ENCODE results near the gene NME8. TPM values are rescaled to one million over a fixed set of nuclear protein-coding genes. Genes with fewer than 3 reads are reported as not detected.

Gene NME8
- total RNA-seq, 1 donor from 2014 or later, result not detected

- FAIRE-seq, result no peak
- Histone ChIP-seq H3K36me3 (ENCODE audit: control insufficient read depth, insufficient read depth, low read length) (no peaks in the 10 kb centered on the region), H3K27me3 (ENCODE audit: control insufficient read depth, insufficient read depth, low read length) (no peaks in the 10 kb centered on the region), H3K4me3 (ENCODE audit: low read depth, low read length) (no peak overlapping the region)
- no peak for TF ChIP-seq CTCF (IDR thresholded peaks at IDR 0.05; ENCODE audit: insufficient read depth, low read length, severe bottlenecking)
- peak; percentile 59 for DNase-seq (ENCODE audit: low read depth)
Observed at GRCh38 chr7:37901890-37902524, 53.6 kb downstream of the NME8 start.

GRCh38 chr7:37908221-37908788 lies 59.9 kb downstream of the NME8 start:
- DNase-seq (ENCODE audit: low read depth) (no peak), FAIRE-seq (no peak)
- no peaks in the 10 kb centered on the region for H3K27me3 ChIP-seq (ENCODE audit: control insufficient read depth, insufficient read depth, low read length)
- no peak for TF ChIP-seq CTCF (IDR thresholded peaks at IDR 0.05; ENCODE audit: insufficient read depth, low read length, severe bottlenecking)
- H3K4me3 ChIP-seq (ENCODE audit: low read depth, low read length), result no peak overlapping the region
- H3K36me3 ChIP-seq (ENCODE audit: control insufficient read depth, insufficient read depth, low read length), result no peaks in the 10 kb centered on the region

- no peak for TF ChIP-seq CTCF (IDR thresholded peaks at IDR 0.05; ENCODE audit: insufficient read depth, low read length, severe bottlenecking)
- DNase-seq (ENCODE audit: low read depth) (no peak), FAIRE-seq (no peak)
- Histone ChIP-seq H3K36me3 (ENCODE audit: control insufficient read depth, insufficient read depth, low read length) (no peaks in the 10 kb centered on the region), H3K27me3 (ENCODE audit: control insufficient read depth, insufficient read depth, low read length) (peaks cover 14% of the 10 kb centered on the region), H3K4me3 (ENCODE audit: low read depth, low read length) (no peak overlapping the region)
Observed at GRCh38 chr7:37912756-37913155, 64.4 kb downstream of the NME8 start.

GRCh38 chr7:37915438-37915837 lies 67.0 kb downstream of the NME8 start:
- FAIRE-seq (no peak), DNase-seq (ENCODE audit: low read depth) (no peak)
- H3K27me3 ChIP-seq (ENCODE audit: control insufficient read depth, insufficient read depth, low read length), result peaks cover 14% of the 10 kb centered on the region
- no peak overlapping the region for H3K4me3 ChIP-seq (ENCODE audit: low read depth, low read length)
- no peaks in the 10 kb centered on the region for H3K36me3 ChIP-seq (ENCODE audit: control insufficient read depth, insufficient read depth, low read length)
- TF ChIP-seq CTCF (IDR thresholded peaks at IDR 0.05; ENCODE audit: insufficient read depth, low read length, severe bottlenecking), result no peak

- no peak for TF ChIP-seq CTCF (IDR thresholded peaks at IDR 0.05; ENCODE audit: insufficient read depth, low read length, severe bottlenecking)
- Histone ChIP-seq H3K36me3 (ENCODE audit: control insufficient read depth, insufficient read depth, low read length) (no peaks in the 10 kb centered on the region), H3K4me3 (ENCODE audit: low read depth, low read length) (no peak overlapping the region), H3K27me3 (ENCODE audit: control insufficient read depth, insufficient read depth, low read length) (peaks cover 14% of the 10 kb centered on the region)
- FAIRE-seq (no peak), DNase-seq (ENCODE audit: low read depth) (no peak)
Observed at GRCh38 chr7:37916017-37916672, 67.7 kb downstream of the NME8 start.
